HEK293T (cell line): ENCODE data around the gene PICK1.

Source experiments
- CTCF ChIA-PET: fragments of 350-600 bp; formaldehyde crosslinking; extraction: SDS; loops from one replicate; lab custom pipeline; 2021; ENCODE audit warnings: antibody characterized with exemption, inconsistent platforms; lab: Yijun Ruan, JAX
- POLR2A ChIA-PET: fragments of 350-600 bp; formaldehyde crosslinking; extraction: SDS; loops from one replicate; lab custom pipeline; 2020; ENCODE audit warnings: antibody characterized with exemption, inconsistent platforms; lab: Yijun Ruan, JAX
- DNase-seq: peaks from one replicate; pipeline ENCODE4 v3.0.0; 2012; ENCODE audit warnings: mixed read lengths; ENCODE audit errors: extremely low spot score
- ARNT ChIP-seq: fragments of 450-650 bp; IDR thresholded peaks from 2 replicates; pipeline ENCODE4 v1.6.1; 2017; ENCODE audit warnings: mild to moderate bottlenecking
- BHLHE40 ChIP-seq: fragments of 450-650 bp; IDR thresholded peaks from 2 replicates; pipeline ENCODE4 v1.6.1; 2016; ENCODE audit warnings: mild to moderate bottlenecking, moderate library complexity, borderline replicate concordance
- CTBP1 ChIP-seq: fragments of 450-650 bp; IDR thresholded peaks from 2 replicates; pipeline ENCODE4 v1.6.1; 2016; ENCODE audit warnings: borderline replicate concordance
- ELF4 ChIP-seq: fragments of 450-650 bp; IDR thresholded peaks from 2 replicates; pipeline ENCODE4 v1.6.1; 2017; ENCODE audit warnings: antibody characterized with exemption
- FOXA1 ChIP-seq: fragments of 450-650 bp; IDR thresholded peaks from 2 replicates; pipeline ENCODE4 v1.6.1; 2016; ENCODE audit warnings: mild to moderate bottlenecking
- FOXK2 ChIP-seq: fragments of 450-650 bp; IDR thresholded peaks from 2 replicates; pipeline ENCODE4 v1.6.1; 2016; ENCODE audit warnings: mild to moderate bottlenecking
- FOXM1 ChIP-seq: fragments of 450-650 bp; IDR thresholded peaks from 2 replicates; pipeline ENCODE4 v1.6.1; 2017; ENCODE audit warnings: mild to moderate bottlenecking, borderline replicate concordance
- HDGF ChIP-seq: fragments of 450-650 bp; IDR thresholded peaks from 2 replicates; pipeline ENCODE4 v1.6.1; 2017; ENCODE audit warnings: antibody characterized with exemption, borderline replicate concordance
- L3MBTL2 ChIP-seq: fragments of 450-650 bp; conservative IDR thresholded peaks from 2 replicates; pipeline ENCODE4 v1.6.1; 2016; ENCODE audit warnings: mild to moderate bottlenecking
- LEF1 ChIP-seq: fragments of 450-650 bp; IDR thresholded peaks from 2 replicates; pipeline ENCODE4 v1.6.1; 2017; ENCODE audit warnings: mild to moderate bottlenecking, borderline replicate concordance
- NFRKB ChIP-seq: fragments of 450-650 bp; IDR thresholded peaks from 2 replicates; pipeline ENCODE4 v1.6.1; 2016; ENCODE audit warnings: mild to moderate bottlenecking, moderate library complexity
- SP1 ChIP-seq: fragments of 450-650 bp; IDR thresholded peaks from 2 replicates; pipeline ENCODE4 v1.6.1; 2017
- SUZ12 ChIP-seq: fragments of 450-650 bp; IDR thresholded peaks from 2 replicates; pipeline ENCODE4 v1.6.1; 2016; ENCODE audit warnings: mild to moderate bottlenecking
- TARDBP ChIP-seq: fragments of 450-650 bp; IDR thresholded peaks from 2 replicates; pipeline ENCODE4 v1.6.1; 2016
- ZNF384 ChIP-seq: fragments of 450-650 bp; IDR thresholded peaks from 2 replicates; pipeline ENCODE4 v1.6.1; 2016
- TF ChIP-seq, protein P1 (sequence below): fragments of 450-650 bp; IDR thresholded peaks from 2 replicates; pipeline ENCODE4 v1.6.1; 2016

The PICK1 gene

DNA sequence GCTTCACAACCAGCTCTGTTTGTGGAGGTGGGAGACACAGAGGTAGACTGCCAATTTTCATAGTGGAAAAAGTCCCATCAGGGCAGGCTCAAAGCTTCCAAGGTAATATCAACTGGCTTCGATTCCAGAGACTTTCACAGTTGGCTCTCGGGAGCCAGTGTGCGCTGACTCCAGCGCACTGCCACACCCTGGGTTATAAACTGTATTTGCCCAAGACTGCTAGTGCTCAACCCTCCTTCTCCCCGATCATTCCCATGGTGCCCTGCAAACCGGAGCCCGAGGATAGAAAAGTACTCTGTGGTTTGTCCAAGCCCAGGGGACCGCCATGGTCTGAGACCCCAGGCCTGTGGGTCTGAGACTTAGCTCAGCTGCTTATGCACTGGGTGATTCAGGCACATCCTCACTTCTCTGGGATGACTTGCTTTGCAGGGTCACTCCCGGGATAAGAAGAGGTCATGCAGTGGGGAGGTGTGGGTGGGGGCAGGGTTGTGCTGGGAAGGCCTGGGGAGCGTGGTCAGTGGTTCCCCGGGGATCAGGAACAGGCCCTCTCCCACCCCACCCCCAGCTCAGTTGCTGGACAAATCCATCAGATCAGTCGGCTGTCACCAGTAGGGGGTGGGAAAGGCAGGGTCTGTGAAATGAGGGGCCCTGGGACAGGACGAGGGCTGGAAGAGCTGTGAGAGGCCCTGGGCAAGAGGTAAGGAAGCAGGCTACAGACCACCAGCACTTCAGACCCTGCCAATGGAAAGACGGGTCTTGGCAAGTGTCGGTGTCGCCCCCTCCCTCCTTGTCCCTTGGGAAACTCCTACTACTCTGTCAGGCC is 26.7 kb upstream of the PICK1 start:
- ChIA-PET POLR2A (no interaction called here), CTCF (interaction anchor here (1.0 to 2.4 kb wide), 2 partner anchors 18 to 22 kb away, joined by 3 to 9 read pairs; no protein-coding TSS in a partner anchor)
- no peak for TF ChIP-seq ARNT
- no peak for TF ChIP-seq SUZ12
- TF ChIP-seq LEF1 = no peak
- DNase-seq = no peak

DNA sequence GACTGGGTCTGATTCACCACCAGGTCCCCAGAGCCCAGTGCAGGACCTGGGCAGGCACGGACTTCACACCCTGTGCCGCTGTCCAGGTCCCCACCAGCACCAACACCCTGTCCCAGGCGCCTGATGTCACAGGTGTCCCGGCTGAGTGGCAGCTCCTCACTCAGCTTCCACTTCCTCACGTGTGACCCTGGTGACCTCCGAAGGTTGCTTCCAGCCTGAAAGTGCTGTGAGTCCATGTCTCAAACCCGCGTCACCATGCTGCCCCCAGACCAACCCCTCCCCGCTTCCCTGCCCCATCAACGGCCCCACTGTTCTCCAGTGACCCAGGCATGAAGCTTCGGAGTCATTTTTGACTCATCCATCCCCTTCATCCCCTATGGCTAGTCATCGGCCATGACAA is 25.7 kb upstream of the PICK1 start:
- ChIA-PET POLR2A (no interaction called here), CTCF (interaction anchor here (2.4 kb wide), 1 partner anchor 21 kb away, joined by 9 read pairs; no protein-coding TSS in a partner anchor)
- no peak for DNase-seq
- TF ChIP-seq FOXA1 = no peak
- no peak for TF ChIP-seq HDGF
- TF ChIP-seq, protein P1, sequence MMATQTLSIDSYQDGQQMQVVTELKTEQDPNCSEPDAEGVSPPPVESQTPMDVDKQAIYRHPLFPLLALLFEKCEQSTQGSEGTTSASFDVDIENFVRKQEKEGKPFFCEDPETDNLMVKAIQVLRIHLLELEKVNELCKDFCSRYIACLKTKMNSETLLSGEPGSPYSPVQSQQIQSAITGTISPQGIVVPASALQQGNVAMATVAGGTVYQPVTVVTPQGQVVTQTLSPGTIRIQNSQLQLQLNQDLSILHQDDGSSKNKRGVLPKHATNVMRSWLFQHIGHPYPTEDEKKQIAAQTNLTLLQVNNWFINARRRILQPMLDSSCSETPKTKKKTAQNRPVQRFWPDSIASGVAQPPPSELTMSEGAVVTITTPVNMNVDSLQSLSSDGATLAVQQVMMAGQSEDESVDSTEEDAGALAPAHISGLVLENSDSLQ = no peak
- no peak for TF ChIP-seq ARNT
- TF ChIP-seq CTBP1 = no peak
- TF ChIP-seq ELF4 = no peak
- no peak for TF ChIP-seq BHLHE40
- TF ChIP-seq NFRKB = no peak
- TF ChIP-seq SUZ12 = no peak
- no peak for TF ChIP-seq FOXM1
- TF ChIP-seq L3MBTL2 = no peak
- no peak for TF ChIP-seq ZNF384
- no peak for TF ChIP-seq SP1
- TF ChIP-seq LEF1 = no peak
- TF ChIP-seq FOXK2 = no peak

DNA sequence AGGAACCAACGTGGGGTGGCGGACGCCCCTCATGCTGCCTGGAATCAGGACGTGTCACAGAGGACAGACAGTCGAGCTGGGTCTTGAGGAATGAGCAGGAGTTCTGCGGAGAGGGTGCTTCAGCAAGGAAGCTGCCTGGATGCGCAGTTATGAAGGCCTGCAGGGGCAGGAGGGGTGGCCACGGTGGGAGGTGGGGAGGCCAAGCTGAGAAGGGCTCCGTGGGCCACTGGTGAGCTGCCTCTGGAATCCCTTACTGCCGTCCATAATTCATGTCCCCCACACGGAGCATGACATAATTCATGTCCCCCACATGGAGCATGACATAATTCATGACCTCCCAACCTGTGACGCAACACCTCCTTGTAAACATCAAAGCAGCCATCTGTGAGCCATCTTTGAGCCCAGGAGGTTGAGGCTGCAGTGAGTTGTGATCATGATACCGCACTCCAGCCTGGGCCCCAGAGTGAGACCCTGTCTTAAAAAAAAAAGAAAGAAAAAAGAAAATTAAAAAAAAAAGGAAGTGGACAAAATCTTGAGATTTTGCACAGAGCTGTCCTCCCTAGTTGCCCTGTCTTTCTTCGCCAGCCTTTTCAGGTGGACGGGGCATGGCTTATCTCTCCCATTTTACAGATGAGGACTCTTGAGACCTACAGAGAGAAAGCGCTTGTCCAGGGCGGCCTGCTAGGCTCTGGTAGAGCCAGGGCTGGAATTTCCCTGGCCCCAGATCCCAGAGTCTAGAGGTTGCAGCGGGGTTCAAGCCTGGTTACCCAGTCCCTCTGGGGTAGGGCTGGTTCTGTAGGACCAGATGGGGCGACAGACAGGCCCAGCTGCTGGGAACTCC is 24.3 kb upstream of the PICK1 start:
- POLR2A ChIA-PET = interaction anchor here (0.9 to 1.0 kb wide), 2 partner anchors 79 to 228 kb away, joined by 3 to 5 read pairs; partner anchors contain the start of genes C22orf23 and POLR2F
- DNase-seq = no peak
- CTCF ChIA-PET = interaction anchor here (0.6 to 2.9 kb wide), 4 partner anchors 19 to 372 kb away, joined by 3 to 10 read pairs (median 6); no protein-coding TSS in a partner anchor
- TF ChIP-seq LEF1 (0 out of 2 replicates have a peak, but pooled peaks have one; percentile 53), ZNF384 (no peak)
- TF ChIP-seq, protein P1 = peak; percentile 88

DNA sequence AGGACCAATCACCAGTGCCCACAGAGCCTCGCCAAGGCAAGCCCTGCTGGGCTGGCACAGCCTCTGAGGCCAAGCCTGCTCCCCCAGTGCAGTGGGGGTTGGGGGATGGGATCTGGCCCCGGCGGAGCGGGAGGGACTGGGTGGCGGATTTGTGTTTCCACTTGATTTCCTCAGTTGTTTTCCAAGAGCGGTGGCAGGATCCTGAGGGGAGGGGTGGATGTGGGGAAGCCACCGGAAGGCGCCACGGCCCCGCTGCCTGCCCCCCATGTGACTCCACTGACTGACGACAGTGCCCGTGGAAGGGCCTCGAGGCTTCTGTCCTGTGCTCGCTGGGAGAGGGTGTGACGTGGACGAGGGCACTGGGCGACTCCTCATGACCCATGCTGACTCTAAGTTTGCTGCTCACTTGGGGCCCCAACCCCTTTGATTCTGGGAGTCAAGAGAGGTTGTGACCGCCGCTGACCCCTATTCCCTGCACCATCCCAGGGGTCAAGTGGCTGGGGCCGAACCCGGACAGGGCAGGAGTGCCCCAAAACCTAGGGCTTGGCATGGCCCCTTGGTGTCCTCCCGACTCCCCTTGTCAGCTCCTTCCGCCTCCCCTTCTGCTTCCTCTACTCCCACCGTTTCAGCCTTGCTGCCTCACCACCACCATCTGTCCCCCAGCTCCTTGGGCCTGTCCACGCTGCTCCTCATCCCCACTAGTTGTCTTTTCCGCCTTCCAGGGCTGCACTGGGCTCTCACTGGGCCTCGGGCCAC is 23.5 kb upstream of the PICK1 start:
- POLR2A ChIA-PET = no interaction called here
- TF ChIP-seq, protein P1 = no peak
- TF ChIP-seq L3MBTL2 = no peak
- no peak for TF ChIP-seq FOXA1
- no peak for TF ChIP-seq LEF1
- CTCF ChIA-PET = interaction anchor here (0.6 to 2.9 kb wide), 2 partner anchors 19 to 292 kb away, joined by 3 to 10 read pairs; no protein-coding TSS in a partner anchor
- no peak for DNase-seq

DNA sequence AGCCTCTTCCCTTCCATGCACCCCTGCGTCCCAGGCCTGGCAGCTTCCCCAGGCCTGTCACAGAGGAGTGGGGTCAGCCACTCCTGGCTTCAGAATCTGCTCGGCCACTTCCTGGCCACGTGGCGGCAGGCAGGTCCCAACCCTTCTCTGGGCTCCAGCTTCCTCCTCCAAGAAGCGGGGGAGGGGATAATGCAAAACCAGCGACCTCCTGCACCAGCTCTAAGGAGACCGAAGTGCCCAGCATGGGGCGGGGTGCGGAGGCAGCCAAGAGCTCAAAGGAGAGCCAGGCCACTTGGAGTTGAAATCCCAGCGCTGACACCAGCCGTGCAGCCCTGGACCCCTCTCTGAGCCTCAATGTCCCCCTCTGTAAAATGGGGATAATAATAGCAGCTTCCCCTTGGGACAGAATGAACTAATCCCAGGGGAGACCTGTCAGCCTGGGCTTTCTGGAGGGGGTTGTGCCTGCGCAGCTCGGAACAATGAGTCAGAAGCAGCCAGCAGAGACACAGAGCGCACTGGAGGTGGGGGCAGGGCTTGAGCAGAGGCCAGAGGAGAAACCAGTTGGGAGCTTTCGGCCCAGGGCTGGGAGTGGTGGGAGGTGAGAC is 22.8 kb upstream of the PICK1 start:
- TF ChIP-seq LEF1 = peak; percentile 59; the same call in 1 of the 2 replicates
- 0 out of 2 replicates have a peak, but pooled peaks have one; percentile 52 for TF ChIP-seq FOXM1
- TF ChIP-seq, protein P1 = no peak
- TF ChIP-seq SP1 = no peak
- no peak for TF ChIP-seq TARDBP
- TF ChIP-seq HDGF = peak; percentile 48; the same call in 1 of the 2 replicates
- no peak for TF ChIP-seq ELF4
- DNase-seq = peak; percentile 63
- ChIA-PET CTCF (interaction anchor here (2.9 kb wide), 1 partner anchor 18 kb away, joined by 10 read pairs; no protein-coding TSS in a partner anchor), POLR2A (no interaction called here)
